WTC11 (cell line): ENCODE data around the gene MUC4. TPM values are rescaled to one million over a fixed set of nuclear protein-coding genes. Genes with fewer than 3 reads are reported as not detected.
"Not testable (repeated sequence)": the region's sequence is repeated elsewhere in the genome, so short reads cannot be mapped to it uniquely, and the experiment has no call there.

Experiments used
- ATAC-seq: fragments of 200-7000 bp; cut with Tn5 transposase; 2 replicates; pipeline ENCODE4 v1.10.0; 2021; ENCODE audit warnings: mild to moderate bottlenecking, moderate library complexity
- CTCF ChIA-PET: fragments of 300-600 bp; sonication (Branson Sonifier 250); formaldehyde crosslinking; loops from one replicate; lab custom pipeline; 2021; ENCODE audit warnings: antibody characterized with exemption; lab: Charles Lee
- POLR2A ChIA-PET: fragments of 350-600 bp; sonication (Branson Sonifier 250); formaldehyde crosslinking; loops from one replicate; lab custom pipeline; 2021; ENCODE audit warnings: antibody characterized with exemption; lab: Charles Lee
- DNase-seq: peaks from one replicate; pipeline ENCODE4 v3.0.0; 2021; ENCODE audit warnings: low spot score
- H3K27ac Mint-ChIP-seq: 2 replicates; pipeline ENCODE4 v1.8.0; 2021; ENCODE audit warnings: mixed read lengths
- H3K27me3 Mint-ChIP-seq: 2 replicates; pipeline ENCODE4 v1.8.0; 2021; ENCODE audit warnings: low read depth, mild to moderate bottlenecking, moderate library complexity, mixed read lengths
- H3K36me3 Mint-ChIP-seq: 2 replicates; pipeline ENCODE4 v1.8.0; 2021; ENCODE audit warnings: mixed read lengths
- H3K4me1 Mint-ChIP-seq: 2 replicates; pipeline ENCODE4 v1.8.0; 2022; ENCODE audit warnings: mixed read lengths
- H3K4me3 Mint-ChIP-seq: 2 replicates; pipeline ENCODE4 v1.8.0; 2021; ENCODE audit warnings: mild to moderate bottlenecking, moderate library complexity, mixed read lengths
- H3K9me3 Mint-ChIP-seq: 2 replicates; pipeline ENCODE4 v1.8.0; 2021; ENCODE audit warnings: mixed read lengths
- ATF2 ChIP-seq: sonication (generic); formaldehyde crosslinking; IDR thresholded peaks from 2 replicates; pipeline ENCODE4 v1.8.1; 2022; ENCODE audit warnings: low read depth, missing genetic modification reagents, borderline replicate concordance
- ELF4 ChIP-seq: sonication (generic); formaldehyde crosslinking; IDR thresholded peaks from 2 replicates; pipeline ENCODE4 v1.8.1; 2022; ENCODE audit warnings: low read depth, mild to moderate bottlenecking, moderate library complexity, missing genetic modification reagents
- FOXP1 ChIP-seq: sonication (generic); formaldehyde crosslinking; IDR thresholded peaks from 2 replicates; pipeline ENCODE4 v1.8.0; 2022; ENCODE audit warnings: missing genetic modification reagents, mild to moderate bottlenecking, moderate library complexity, borderline replicate concordance
- FOXP4 ChIP-seq: sonication (generic); formaldehyde crosslinking; IDR thresholded peaks from 2 replicates; pipeline ENCODE4 v1.8.0; 2022; ENCODE audit warnings: mild to moderate bottlenecking, missing genetic modification reagents
- GTF2I ChIP-seq: fragments of 250-450 bp; sonication (Bioruptor Pico); conservative IDR thresholded peaks from 2 replicates; pipeline ENCODE4 v1.4.0; 2021; ENCODE audit warnings: mild to moderate bottlenecking
- HMGA2 ChIP-seq: fragments of 250-450 bp; sonication (Bioruptor Pico); IDR thresholded peaks from 2 replicates; pipeline ENCODE4 v1.4.0; 2021; ENCODE audit warnings: mild to moderate bottlenecking, moderate library complexity
- HMGXB4 ChIP-seq: sonication (generic); formaldehyde crosslinking; IDR thresholded peaks from 2 replicates; pipeline ENCODE4 v1.8.1; 2023; ENCODE audit warnings: mild to moderate bottlenecking, moderate library complexity, missing genetic modification reagents
- JAZF1 ChIP-seq: fragments of 250-450 bp; sonication (Bioruptor Pico); IDR thresholded peaks from 2 replicates; pipeline ENCODE4 v1.9.0; 2021; ENCODE audit warnings: moderate library complexity, mild to moderate bottlenecking, inconsistent platforms
- MYBL2 ChIP-seq: sonication (generic); formaldehyde crosslinking; IDR thresholded peaks from 2 replicates; pipeline ENCODE4 v1.8.1; 2023; ENCODE audit warnings: mild to moderate bottlenecking, moderate library complexity, missing genetic modification reagents
- NFE2L1 ChIP-seq: sonication (generic); formaldehyde crosslinking; IDR thresholded peaks from 2 replicates; pipeline ENCODE4 v1.8.1; 2023; ENCODE audit warnings: missing genetic modification reagents
- PRRX2 ChIP-seq: fragments of 250-450 bp; sonication (Bioruptor Pico); IDR thresholded peaks from 2 replicates; pipeline ENCODE4 v1.8.0; 2021; ENCODE audit warnings: mild to moderate bottlenecking
- TP53 ChIP-seq: sonication (generic); formaldehyde crosslinking; IDR thresholded peaks from 2 replicates; pipeline ENCODE4 v1.8.1; 2023; ENCODE audit warnings: mild to moderate bottlenecking, missing genetic modification reagents
- USF1 ChIP-seq: sonication (generic); formaldehyde crosslinking; IDR thresholded peaks from 2 replicates; pipeline ENCODE4 v1.8.0; 2022; ENCODE audit warnings: mild to moderate bottlenecking, missing genetic modification reagents
- ZNF281 ChIP-seq: sonication (generic); formaldehyde crosslinking; IDR thresholded peaks from 2 replicates; pipeline ENCODE4 v1.8.0; 2023; ENCODE audit warnings: mild to moderate bottlenecking, missing genetic modification reagents
- ZSCAN18 ChIP-seq: fragments of 250-450 bp; sonication (Bioruptor Pico); IDR thresholded peaks from 2 replicates; pipeline ENCODE4 v2.1.2; 2022; ENCODE audit warnings: mild to moderate bottlenecking, moderate library complexity
- total RNA-seq: library from RNA; stranded (reverse); gene quantifications from 3 replicates; pipeline ENCODE4 v1.2.3, GENCODE V29; 2021

Gene MUC4
- total RNA-seq, 1 experiment from 2014 or later = 2.1 TPM

GRCh38 chr3:195788711-195789581, 22.8 kb downstream of the MUC4 start (continued):
- TF ChIP-seq HMGXB4 (CRISPR knock-in tag) = no peak
- TF ChIP-seq FOXP4 (CRISPR knock-in tag) = no peak
- TF ChIP-seq HMGA2 (CRISPR knock-in tag) = no peak
- TF ChIP-seq, all 79 proteins: peak for 0

GRCh38 chr3:195785781-195786405, 25.8 kb downstream of the MUC4 start:
- H3K27ac Mint-ChIP-seq, H3K27me3 Mint-ChIP-seq, H3K4me3 Mint-ChIP-seq, CTCF ChIA-PET, ATAC-seq, DNase-seq, H3K4me1 Mint-ChIP-seq, POLR2A ChIA-PET: not testable (repeated sequence)
- peaks cover 33% of the 10 kb centered on the region for H3K36me3 Mint-ChIP-seq
- peaks cover 35% of the 10 kb centered on the region for H3K9me3 Mint-ChIP-seq

GRCh38 chr3:195784031-195784430, 27.7 kb downstream of the MUC4 start:
- H3K27me3 Mint-ChIP-seq, ATAC-seq, H3K27ac Mint-ChIP-seq, POLR2A ChIA-PET, H3K4me3 Mint-ChIP-seq, H3K4me1 Mint-ChIP-seq, DNase-seq, CTCF ChIA-PET: not testable (repeated sequence)
- Mint-ChIP-seq H3K36me3 (peaks cover 44% of the 10 kb centered on the region), H3K9me3 (peaks cover 43% of the 10 kb centered on the region)

GRCh38 chr3:195781236-195781635, 30.5 kb downstream of the MUC4 start:
- DNase-seq, POLR2A ChIA-PET, H3K4me1 Mint-ChIP-seq, H3K4me3 Mint-ChIP-seq, ATAC-seq, CTCF ChIA-PET, H3K27me3 Mint-ChIP-seq, H3K27ac Mint-ChIP-seq: not testable (repeated sequence)
- Mint-ChIP-seq H3K36me3 (peaks cover 46% of the 10 kb centered on the region), H3K9me3 (peaks cover 47% of the 10 kb centered on the region)

- Mint-ChIP-seq H3K4me3 (no peak overlapping the region), H3K4me1 (no peaks in the 10 kb centered on the region), H3K27me3 (no peaks in the 10 kb centered on the region), H3K27ac (no peak overlapping the region), H3K9me3 (peaks cover 31% of the 10 kb centered on the region), H3K36me3 (peaks cover 30% of the 10 kb centered on the region)
- ATAC-seq (no peak), DNase-seq (no peak)
- CTCF ChIA-PET = no interaction called here
- POLR2A ChIA-PET = no interaction called here
- TF ChIP-seq PRRX2 (CRISPR knock-in tag) (no peak), FOXP1 (no peak), TP53 (no peak), JAZF1 (CRISPR knock-in tag) (no peak), MYBL2 (no peak), NFE2L1 (CRISPR knock-in tag) (no peak), GTF2I (CRISPR knock-in tag) (no peak), USF1 (CRISPR knock-in tag) (no peak), ATF2 (CRISPR knock-in tag) (no peak), ZSCAN18 (CRISPR knock-in tag) (no peak), ELF4 (CRISPR knock-in tag) (no peak), ZNF281 (no peak)
Observed at GRCh38 chr3:195777975-195778374, 33.8 kb downstream of the MUC4 start.
